IMR-90 (cell line): ENCODE measurements around the gene DOK3. TPM values are rescaled to one million over a fixed set of nuclear protein-coding genes. Genes with fewer than 3 reads are reported as not detected.

ENCODE experiments used
- ATAC-seq: fragments of 200-7000 bp; cut with Tn5 transposase; 2 replicates; pipeline ENCODE4 v1.9.1; 2020; ENCODE audit warnings: low read depth, mild to moderate bottlenecking, moderate library complexity
- BruUV-seq: library from RNA; stranded (reverse); fragments of 400-500 nt; replicated peaks from 2 replicates; lab custom pipeline; 2021; lab: Mats Ljungman, UMichigan
- CTCF ChIA-PET: fragments of 300-600 bp; formaldehyde crosslinking; extraction: SDS; loops from one replicate; lab custom pipeline; 2021; ENCODE audit warnings: antibody characterized with exemption; lab: Yijun Ruan, JAX
- POLR2A ChIA-PET: fragments of 300-600 bp; sonication (Branson Sonifier 250); formaldehyde crosslinking; loops from one replicate; lab custom pipeline; 2022; ENCODE audit warnings: antibody characterized with exemption; ENCODE audit not compliant: unreplicated experiment; lab: Charles Lee
- DNase-seq: peaks from one replicate; pipeline ENCODE4 v3.0.0; 2013
- H2AFZ ChIP-seq: replicated peaks from 2 replicates; pipeline ENCODE3; 2013; ENCODE audit warnings: low read length, mild to moderate bottlenecking; ENCODE audit not compliant: poor library complexity
- H2AK5ac ChIP-seq: 2 replicates; pipeline ENCODE4 v1.6.1; 2013; ENCODE audit warnings: low read depth, low read length, inconsistent platforms
- H2AK9ac ChIP-seq: replicated peaks from 2 replicates; pipeline ENCODE3; 2013; ENCODE audit warnings: mild to moderate bottlenecking, low read depth, low read length, moderate library complexity; ENCODE audit not compliant: poor library complexity
- H2BK120ac ChIP-seq: 2 replicates; pipeline ENCODE4 v1.6.1; 2013; ENCODE audit warnings: low read depth, low read length, inconsistent platforms
- H2BK15ac ChIP-seq: 3 replicates; pipeline ENCODE4 v1.6.1; 2013; ENCODE audit warnings: low read depth, low read length, inconsistent platforms
- H2BK20ac ChIP-seq: 2 replicates; pipeline ENCODE4 v1.6.1; 2013; ENCODE audit warnings: low read depth, mild to moderate bottlenecking, inconsistent platforms, low read length, moderate library complexity
- H2BK5ac ChIP-seq: 2 replicates; pipeline ENCODE4 v1.6.1; 2013; ENCODE audit warnings: mild to moderate bottlenecking, low read depth, low read length, inconsistent platforms; ENCODE audit not compliant: poor library complexity, severe bottlenecking
- H3K14ac ChIP-seq: replicated peaks from 2 replicates; pipeline ENCODE4 v1.6.1; 2013; ENCODE audit warnings: low read depth, low read length, inconsistent platforms
- H3K18ac ChIP-seq: 2 replicates; pipeline ENCODE4 v1.6.1; 2013; ENCODE audit warnings: low read depth, low read length, control low read depth
- H3K23ac ChIP-seq: 2 replicates; pipeline ENCODE4 v1.6.1; 2013; ENCODE audit warnings: low read depth, low read length, inconsistent platforms
- H3K27ac ChIP-seq: 2 replicates; pipeline ENCODE4 v1.5.1; 2013; ENCODE audit warnings: mild to moderate bottlenecking, control low read depth, low read length; ENCODE audit not compliant: insufficient read depth
- H3K27me3 ChIP-seq: 2 replicates; pipeline ENCODE4 v1.6.1; 2013; ENCODE audit warnings: low read length; ENCODE audit not compliant: control insufficient read depth, insufficient read depth
- H3K36me3 ChIP-seq: 2 replicates; pipeline ENCODE4 v1.6.1; 2013; ENCODE audit warnings: low read length, mixed read lengths; ENCODE audit not compliant: control insufficient read depth, insufficient read depth
- H3K4ac ChIP-seq: 2 replicates; pipeline ENCODE4 v1.6.1; 2013; ENCODE audit warnings: low read depth, low read length, inconsistent platforms
- H3K4me1 ChIP-seq: 2 replicates; pipeline ENCODE4 v1.6.1; 2013; ENCODE audit warnings: low read length, mixed read lengths; ENCODE audit not compliant: control insufficient read depth, insufficient read depth
- H3K4me2 ChIP-seq: 2 replicates; pipeline ENCODE4 v1.6.1; 2013; ENCODE audit warnings: low read depth, mild to moderate bottlenecking, control low read depth, low read length, moderate library complexity
- H3K4me3 ChIP-seq: 2 replicates; pipeline ENCODE4 v1.5.1; 2013; ENCODE audit warnings: low read depth, mild to moderate bottlenecking, control low read depth, low read length, moderate library complexity; ENCODE audit not compliant: insufficient read depth
- H3K56ac ChIP-seq: 2 replicates; pipeline ENCODE4 v1.6.1; 2013; ENCODE audit warnings: low read length, inconsistent platforms; ENCODE audit not compliant: insufficient read depth; ENCODE audit errors: extremely low read depth
- H3K79me1 ChIP-seq, 2 experiments: 2 replicates each; pipeline ENCODE4 v1.6.1; 2013; ENCODE audit warnings: low read length in 2 of 2, inconsistent platforms in 1 of 2, low read depth in 1 of 2
- H3K9ac ChIP-seq: 2 replicates; pipeline ENCODE4 v1.6.1; 2013; ENCODE audit warnings: low read depth, low read length, control low read depth
- H3K9me1 ChIP-seq: 2 replicates; pipeline ENCODE4 v1.6.1; 2013; ENCODE audit warnings: low read length, inconsistent platforms; ENCODE audit not compliant: insufficient read depth
- H3K9me3 ChIP-seq: 2 replicates; pipeline ENCODE4 v1.6.1; 2013; ENCODE audit warnings: low read length; ENCODE audit not compliant: control insufficient read depth, insufficient read depth
- H4K20me1 ChIP-seq: 2 replicates; pipeline ENCODE4 v1.6.1; 2013; ENCODE audit warnings: low read length, inconsistent platforms; ENCODE audit not compliant: insufficient read depth
- H4K5ac ChIP-seq: 2 replicates; pipeline ENCODE4 v1.6.1; 2013; ENCODE audit warnings: mild to moderate bottlenecking, low read depth, low read length, control low read depth
- H4K8ac ChIP-seq, 2 experiments: 2 replicates each; pipeline ENCODE4 v1.6.1; 2013; ENCODE audit warnings: low read depth in 2 of 2, low read length in 2 of 2, control low read depth in 1 of 2, inconsistent platforms in 1 of 2
- H4K91ac ChIP-seq: 2 replicates; pipeline ENCODE4 v1.6.1; 2013; ENCODE audit warnings: low read depth, low read length, inconsistent platforms; ENCODE audit not compliant: insufficient read depth
- CHD1 ChIP-seq: IDR thresholded peaks from 2 replicates; pipeline ENCODE4 v1.6.1; 2012; ENCODE audit warnings: low read depth, low read length, improper control_type of control experiment
- FOS ChIP-seq: fragments of 150-350 bp; IDR thresholded peaks from 2 replicates; pipeline ENCODE4 v1.6.1; 2016; ENCODE audit warnings: low read depth, low read length
- MAFK ChIP-seq: IDR thresholded peaks from 2 replicates; pipeline ENCODE4 v1.6.1; 2012; ENCODE audit warnings: low read depth, low read length, improper control_type of control experiment
- MXI1 ChIP-seq: IDR thresholded peaks from 2 replicates; pipeline ENCODE4 v1.6.1; 2012; ENCODE audit warnings: low read depth, mild to moderate bottlenecking, low read length, moderate library complexity, borderline replicate concordance
- SMC3 ChIP-seq: fragments of 150-350 bp; IDR thresholded peaks from 2 replicates; pipeline ENCODE4 v1.6.1; 2016; ENCODE audit warnings: low read depth, mild to moderate bottlenecking, antibody characterized with exemption, low read length, moderate library complexity
- WGBS, 2 experiments: methylation state at CpG; one replicate each; pipeline versions ENCODE4 v1.1.5 to v1.1.7; 2013; ENCODE audit warnings: missing lambda C conversion rate in 2 of 2; ENCODE audit not compliant: insufficient read length in 1 of 2; ENCODE audit errors: extremely low coverage in 2 of 2; 5-methylcytosine and 5-hydroxymethylcytosine counted together
- dilution Hi-C: fragments of 300-500 bp; cut with HindIII; formaldehyde crosslinking; loops from one replicate; pipeline ENCODE4 v1.14.3; 2018; ENCODE audit warnings: low sequenced_read_pairs; ENCODE audit not compliant: unreplicated experiment
- in situ Hi-C: fragments of 300-500 bp; cut with MboI; formaldehyde crosslinking; loops from 3 replicates; pipeline ENCODE4 v1.14.3; 2019; ENCODE audit warnings: low sequenced_read_pairs, inconsistent platforms, mixed read lengths
- intact Hi-C: fragments of 100-400 bp; cut with micrococcal nuclease; formaldehyde crosslinking; loops from 2 replicates; pipeline ENCODE4 v1.10.0; 2022
- polyA plus RNA-seq, 3 experiments: library from polyadenylated mRNA; depleted of rRNA; stranded (reverse); fragments of >200 nt; gene quantifications; 2 replicates each; pipeline ENCODE4 v1.2.3, GENCODE V29; 2012; ENCODE audit warnings: low replicate concordance in 1 of 3
- total RNA-seq: library from RNA; depleted of rRNA; stranded (reverse); fragments of >200 nt; gene quantifications from 2 replicates; pipeline ENCODE4 v1.2.3, GENCODE V29; 2012

The DOK3 gene
- total and polyA plus RNA-seq, 2 of the 4 experiments (the other 2 are of a cell fraction) = 0.54 to 3.9 TPM

DNA sequence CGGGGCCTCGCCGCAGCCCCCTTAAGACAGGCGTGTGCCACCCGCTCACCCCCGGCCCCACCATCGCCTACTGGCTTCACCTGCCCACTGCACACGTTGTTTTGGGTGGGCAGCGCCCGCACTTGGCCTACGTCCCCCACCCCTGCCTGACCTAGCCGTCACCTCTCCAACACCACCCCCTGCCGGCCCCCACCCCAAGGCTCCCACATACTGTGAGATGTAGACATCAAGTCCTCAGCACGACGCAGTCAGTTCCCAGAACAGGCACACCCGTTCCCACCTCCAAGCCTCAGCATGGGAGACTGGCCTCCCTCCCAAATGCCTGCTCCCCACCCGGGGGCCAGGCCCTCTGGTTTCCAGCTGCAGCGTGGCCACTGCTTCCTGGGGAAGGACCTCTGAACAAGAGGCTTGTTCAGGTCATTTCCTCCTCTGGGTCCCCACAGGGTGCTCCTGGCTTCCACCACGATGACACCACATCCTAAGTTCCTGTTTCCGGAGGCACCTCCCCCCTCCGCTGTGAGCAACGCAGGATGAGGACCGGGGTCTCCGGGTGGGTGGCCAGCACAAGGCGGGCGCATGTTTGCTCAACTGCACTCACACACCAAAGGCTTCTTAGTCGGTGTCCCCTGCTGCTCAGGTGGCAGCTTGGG, 47.5 kb downstream of the DOK3 start:
- H3K27me3 ChIP-seq = no peaks in the 10 kb centered on the region
- no peak overlapping the region for H2AFZ ChIP-seq
- H3K56ac ChIP-seq = no peak overlapping the region
- no peaks in the 10 kb centered on the region for H3K4me1 ChIP-seq
- TF ChIP-seq CHD1 = no peak
- TF ChIP-seq MXI1 = no peak
- no peak for TF ChIP-seq SMC3
- no peak for TF ChIP-seq FOS
- TF ChIP-seq MAFK = no peak
- H3K18ac ChIP-seq = no peak overlapping the region
- H3K36me3 ChIP-seq = peaks cover 75% of the 10 kb centered on the region
- no peak overlapping the region for H2AK9ac ChIP-seq
- H2BK20ac ChIP-seq = no peak overlapping the region
- no peak overlapping the region for H3K23ac ChIP-seq
- in situ Hi-C loops = no loop called here
- H3K4me3 ChIP-seq = no peak overlapping the region
- H3K9me1 ChIP-seq = no peaks in the 10 kb centered on the region
- peaks cover 68% of the 10 kb centered on the region for H4K20me1 ChIP-seq
- dilution Hi-C loops = no loop called here
- intact Hi-C loops = no loop called here
- no peak overlapping the region for H2BK5ac ChIP-seq
- no peak overlapping the region for H2BK15ac ChIP-seq
- H4K8ac ChIP-seq = no peak overlapping the region
- H2BK120ac ChIP-seq = no peak overlapping the region
- BruUV-seq = no TSS peak
- ChIA-PET POLR2A (no interaction called here), CTCF (no interaction called here)
- no peak for DNase-seq
- no peak for ATAC-seq
- no peak overlapping the region for H4K5ac ChIP-seq
- H3K9ac ChIP-seq = no peak overlapping the region
- H3K79me1 ChIP-seq = peaks cover 21 to 46% of the 10 kb centered on the region in 2 experiments
- no peak overlapping the region for H2AK5ac ChIP-seq
- H3K9me3 ChIP-seq = no peaks in the 10 kb centered on the region
- no peak overlapping the region for H3K4ac ChIP-seq
- no peak overlapping the region for H3K27ac ChIP-seq
- H3K4me2 ChIP-seq = no peak overlapping the region
- no peak overlapping the region for H3K14ac ChIP-seq
- 94% methylated on average over 8 of the region's 27 CpGs; no CpG with 5 or more reads in 1 of the 2 experiments for WGBS, 2 experiments
- H4K91ac ChIP-seq = no peak overlapping the region
